ES-I3 (cell line): ENCODE results near the gene FRMD3.

Experiments
- H3K36me3 ChIP-seq: 2 replicates; pipeline ENCODE4 v1.6.1; 2013; ENCODE audit warnings: mild to moderate bottlenecking, low read length, control low read depth, moderate library complexity; ENCODE audit not compliant: insufficient read depth
- H3K4me1 ChIP-seq: 2 replicates; pipeline ENCODE4 v1.6.1; 2013; ENCODE audit warnings: mild to moderate bottlenecking, control low read depth, low read length; ENCODE audit not compliant: insufficient read depth
- H3K9ac ChIP-seq: 2 replicates; pipeline ENCODE4 v1.6.1; 2013; ENCODE audit warnings: low read depth, mild to moderate bottlenecking, low read length, moderate library complexity
- H3K9me3 ChIP-seq: 2 replicates; pipeline ENCODE4 v1.6.1; 2013; ENCODE audit warnings: mild to moderate bottlenecking, low read length, moderate library complexity; ENCODE audit not compliant: control insufficient read depth, insufficient read depth

Gene FRMD3

DNA sequence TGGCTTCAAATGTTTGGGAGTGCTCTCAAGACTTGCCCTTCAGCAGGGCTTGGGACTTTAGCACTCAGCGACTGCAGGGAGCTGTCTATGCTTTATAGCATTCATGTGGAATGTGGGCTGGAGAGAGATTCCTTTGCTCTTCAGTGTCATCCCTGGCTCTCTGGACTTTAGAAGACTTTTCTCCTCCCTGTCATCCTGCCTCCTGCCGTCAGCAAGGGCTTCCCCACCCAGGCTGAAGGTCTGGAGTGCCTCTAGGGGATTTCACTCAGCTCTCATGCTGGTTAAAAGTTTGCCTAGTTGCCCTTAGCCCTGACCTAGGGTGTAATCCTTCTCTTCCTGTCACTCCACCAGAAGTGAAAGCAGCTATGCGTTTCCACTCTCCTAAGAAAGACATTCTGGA is 210.9 kb downstream of the FRMD3 start:
- Histone ChIP-seq H3K36me3 (no peaks in the 10 kb centered on the region), H3K9ac (no peak overlapping the region), H3K4me1 (peaks cover 3% of the 10 kb centered on the region; the same call in 1 of the 2 replicates), H3K9me3 (peaks cover 4% of the 10 kb centered on the region; the same call in 1 of the 2 replicates)

DNA sequence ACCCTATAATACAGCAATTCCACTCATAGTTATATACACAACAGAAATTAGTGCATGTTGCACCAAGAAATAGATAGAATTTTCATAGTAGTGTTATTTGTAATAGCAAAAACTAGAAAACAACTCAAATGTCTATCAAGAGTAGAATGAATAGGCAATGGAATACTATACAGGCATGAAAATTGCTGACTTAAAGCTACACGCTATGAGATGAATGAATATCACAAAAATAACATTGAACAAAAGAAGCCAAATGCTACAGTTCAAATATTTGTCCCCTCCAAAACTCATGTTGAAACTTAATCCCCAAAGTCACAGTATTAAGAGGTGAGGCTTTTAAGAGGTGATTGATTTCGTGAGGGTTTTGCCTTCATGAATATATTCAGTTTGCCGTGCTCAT is 215.1 kb downstream of the FRMD3 start:
- H3K9ac ChIP-seq = no peak overlapping the region
- no peaks in the 10 kb centered on the region for H3K36me3 ChIP-seq
- H3K9me3 ChIP-seq = no peaks in the 10 kb centered on the region; the same call in 1 of the 2 replicates
- peaks cover 3% of the 10 kb centered on the region; the same call in 1 of the 2 replicates for H3K4me1 ChIP-seq

DNA sequence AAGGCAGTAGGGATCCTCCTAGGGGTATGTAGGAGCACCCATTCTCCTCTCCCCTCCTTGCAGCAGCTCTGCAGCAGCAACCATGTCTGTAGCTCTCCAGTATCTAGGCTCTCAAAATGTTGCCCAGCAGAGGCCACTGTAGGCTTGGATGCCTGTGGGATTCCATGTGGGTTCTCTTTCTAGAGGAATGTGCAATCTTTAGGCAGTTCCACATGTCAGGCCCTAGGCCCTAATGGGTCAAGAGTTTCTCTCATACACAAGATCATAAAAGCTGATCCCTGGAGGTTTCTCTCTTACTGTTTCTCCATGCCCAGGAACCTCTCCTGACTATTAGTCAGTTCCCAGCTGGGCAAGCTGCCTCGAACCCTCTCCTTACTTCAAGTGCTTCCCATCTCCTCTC is 215.8 kb downstream of the FRMD3 start:
- no peaks in the 10 kb centered on the region; the same call in 1 of the 2 replicates for H3K9me3 ChIP-seq
- H3K36me3 ChIP-seq = no peaks in the 10 kb centered on the region
- peaks cover 3% of the 10 kb centered on the region; the same call in 1 of the 2 replicates for H3K4me1 ChIP-seq
- no peak overlapping the region for H3K9ac ChIP-seq

DNA sequence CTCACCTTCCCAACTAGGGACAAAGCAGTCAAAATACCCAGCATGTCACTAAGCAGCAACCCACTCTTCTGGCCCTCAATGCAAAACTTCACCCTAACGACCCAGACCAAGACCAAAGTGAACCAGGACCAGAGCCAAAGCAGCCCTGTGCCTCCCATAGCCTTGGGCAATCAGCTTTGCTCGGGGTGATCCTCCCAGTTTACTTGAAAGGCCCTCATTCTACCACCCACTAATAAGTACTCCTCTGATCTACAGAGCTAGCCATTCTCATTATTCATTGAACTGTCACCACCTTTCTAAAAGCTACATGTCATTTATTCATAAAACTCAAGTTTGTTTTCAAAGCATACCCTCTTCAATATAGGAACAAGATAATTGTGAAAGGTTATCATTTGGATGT is 221.0 kb downstream of the FRMD3 start:
- H3K9me3 ChIP-seq = no peaks in the 10 kb centered on the region; the same call in 1 of the 2 replicates
- no peaks in the 10 kb centered on the region for H3K36me3 ChIP-seq
- no peak overlapping the region for H3K9ac ChIP-seq
- H3K4me1 ChIP-seq = no peaks in the 10 kb centered on the region

DNA sequence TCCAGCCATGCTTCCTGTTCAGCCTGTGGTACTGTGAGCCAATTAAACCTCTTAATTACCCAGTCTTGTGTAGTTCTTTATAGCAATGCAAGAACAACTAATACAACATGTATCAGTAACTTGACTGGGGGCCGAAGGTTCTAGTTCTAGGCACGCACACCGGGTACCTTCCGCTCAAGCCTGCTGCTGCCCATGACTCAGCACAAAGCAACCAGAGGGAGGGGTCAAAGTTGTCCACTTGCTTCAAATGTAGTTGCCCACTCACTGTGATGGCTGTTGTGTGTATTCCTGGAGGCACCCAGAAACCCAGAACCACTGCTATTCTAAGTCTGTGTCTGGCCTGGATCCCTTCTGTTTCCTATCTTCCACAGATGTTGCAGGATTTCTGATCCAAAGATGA is 222.6 kb downstream of the FRMD3 start:
- H3K4me1 ChIP-seq = no peaks in the 10 kb centered on the region
- H3K9me3 ChIP-seq = no peaks in the 10 kb centered on the region; the same call in 1 of the 2 replicates
- H3K36me3 ChIP-seq = no peaks in the 10 kb centered on the region
- no peak overlapping the region for H3K9ac ChIP-seq

DNA sequence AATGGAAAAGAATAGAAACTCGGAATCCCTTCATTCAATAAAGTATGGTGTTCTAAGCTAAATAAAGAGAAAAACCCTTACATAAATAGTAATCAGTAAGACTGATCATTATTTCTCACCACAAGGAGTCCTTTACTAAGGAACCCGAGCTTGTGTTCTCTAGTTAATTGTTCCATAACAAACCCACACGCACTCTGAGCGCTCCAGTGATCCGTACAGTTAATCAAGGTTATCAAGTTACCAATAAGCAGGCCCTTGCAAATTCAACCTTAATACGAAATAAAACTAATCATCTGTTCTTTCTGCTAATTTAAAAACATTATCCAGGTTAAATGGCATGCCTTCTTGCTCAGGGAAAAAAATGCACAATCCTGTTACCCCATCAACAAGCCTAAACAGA is 224.4 kb downstream of the FRMD3 start:
- Histone ChIP-seq H3K9me3 (no peaks in the 10 kb centered on the region; the same call in 1 of the 2 replicates), H3K36me3 (no peaks in the 10 kb centered on the region), H3K4me1 (no peaks in the 10 kb centered on the region)

DNA sequence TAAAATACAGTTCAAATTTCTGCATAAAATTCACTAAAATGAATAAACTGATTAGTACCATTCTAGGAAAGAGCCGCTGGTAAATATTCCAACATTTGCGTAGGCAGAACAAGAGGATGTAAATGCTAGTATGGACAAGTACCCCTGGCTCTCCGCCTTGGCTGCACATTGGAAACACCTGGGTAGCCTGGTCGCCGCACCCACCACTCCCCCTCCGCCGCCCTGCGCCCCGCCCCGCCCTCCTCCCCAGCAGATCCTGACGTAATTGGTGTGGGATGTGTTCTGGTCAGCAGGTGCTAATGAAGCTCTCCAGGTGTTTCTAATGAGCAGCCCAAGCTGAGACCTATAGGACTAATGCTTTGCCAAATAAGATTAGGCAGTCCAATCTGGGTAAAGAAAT is 225.7 kb downstream of the FRMD3 start:
- no peaks in the 10 kb centered on the region for H3K9me3 ChIP-seq
- H3K36me3 ChIP-seq = no peaks in the 10 kb centered on the region
- H3K4me1 ChIP-seq = no peaks in the 10 kb centered on the region
- H3K9ac ChIP-seq = no peak overlapping the region

More for the DNA sequence above, 224.4 kb downstream of the FRMD3 start:
- H3K9ac ChIP-seq = no peak overlapping the region

DNA sequence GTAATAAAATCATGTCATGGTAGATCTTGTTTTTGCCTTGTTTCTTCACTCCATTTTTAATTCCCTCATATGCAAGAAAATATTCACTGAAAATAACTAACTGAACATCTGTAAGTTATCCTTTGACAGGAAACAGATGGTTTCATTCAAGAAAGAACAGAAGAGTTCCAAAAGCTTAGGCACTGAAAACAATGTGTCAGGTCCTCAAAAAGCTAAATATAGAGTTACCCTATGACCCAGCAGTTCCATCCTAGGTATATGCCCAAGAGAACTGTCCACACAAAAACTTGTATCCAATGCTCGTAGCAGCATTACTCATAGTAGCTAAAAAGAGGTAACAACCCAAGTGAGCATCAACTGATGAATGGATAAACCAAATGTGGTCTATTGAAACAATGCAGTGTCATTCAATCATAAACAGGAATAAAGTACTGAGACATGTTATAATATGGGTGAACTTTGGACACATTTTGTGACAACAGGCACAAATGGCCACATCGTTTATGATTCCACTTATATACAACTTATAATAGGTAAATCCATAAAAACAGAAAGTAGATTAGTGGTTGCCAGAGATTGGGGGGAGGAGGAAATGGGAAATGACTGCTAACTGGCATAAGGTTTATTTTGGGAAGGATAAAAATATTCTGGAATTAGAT is 231.0 kb downstream of the FRMD3 start:
- no peaks in the 10 kb centered on the region for H3K4me1 ChIP-seq
- no peak overlapping the region for H3K9ac ChIP-seq
- no peaks in the 10 kb centered on the region for H3K9me3 ChIP-seq
- H3K36me3 ChIP-seq = no peaks in the 10 kb centered on the region

DNA sequence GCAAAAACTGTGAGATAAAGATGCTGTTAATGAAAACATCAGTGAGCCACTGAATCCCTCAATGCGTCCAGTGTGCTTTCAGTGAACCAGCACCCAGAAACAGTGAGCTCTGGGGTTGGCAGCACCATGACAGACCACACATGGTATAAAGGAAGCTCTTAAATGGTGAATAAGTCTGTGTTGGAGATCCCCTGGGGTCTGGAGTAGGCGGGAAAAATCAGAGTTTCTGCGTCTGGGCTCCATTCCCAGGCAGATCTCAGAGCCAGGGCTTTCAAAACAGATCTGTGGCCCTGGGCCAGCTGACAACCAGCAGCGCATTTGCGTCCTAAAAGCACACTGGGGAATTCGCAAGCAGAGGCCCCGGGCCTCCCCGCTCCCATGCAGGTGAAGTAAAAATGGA is 233.5 kb downstream of the FRMD3 start:
- Histone ChIP-seq H3K9ac (no peak overlapping the region), H3K36me3 (no peaks in the 10 kb centered on the region), H3K4me1 (no peaks in the 10 kb centered on the region), H3K9me3 (no peaks in the 10 kb centered on the region)

DNA sequence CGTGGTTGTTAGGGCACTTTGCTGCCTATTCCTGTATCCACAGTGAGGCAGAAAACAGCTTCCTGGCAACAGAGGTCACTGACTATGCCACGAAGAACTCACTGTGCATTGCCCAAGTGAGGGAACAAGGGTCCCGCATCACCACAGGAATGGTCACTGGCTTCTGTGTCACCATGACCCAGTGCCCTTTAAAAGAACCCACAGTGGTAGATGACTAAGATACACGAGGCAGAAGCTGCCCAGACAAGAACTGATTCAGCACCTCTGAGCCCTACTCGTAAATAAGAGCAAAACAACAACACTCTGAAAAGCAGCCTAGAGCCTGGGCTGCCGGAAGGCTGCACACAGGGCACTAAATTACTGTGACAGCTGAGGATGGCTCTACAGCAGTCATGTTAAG is 238.6 kb downstream of the FRMD3 start:
- Histone ChIP-seq H3K36me3 (no peaks in the 10 kb centered on the region), H3K4me1 (no peaks in the 10 kb centered on the region), H3K9ac (no peak overlapping the region), H3K9me3 (no peaks in the 10 kb centered on the region)

DNA sequence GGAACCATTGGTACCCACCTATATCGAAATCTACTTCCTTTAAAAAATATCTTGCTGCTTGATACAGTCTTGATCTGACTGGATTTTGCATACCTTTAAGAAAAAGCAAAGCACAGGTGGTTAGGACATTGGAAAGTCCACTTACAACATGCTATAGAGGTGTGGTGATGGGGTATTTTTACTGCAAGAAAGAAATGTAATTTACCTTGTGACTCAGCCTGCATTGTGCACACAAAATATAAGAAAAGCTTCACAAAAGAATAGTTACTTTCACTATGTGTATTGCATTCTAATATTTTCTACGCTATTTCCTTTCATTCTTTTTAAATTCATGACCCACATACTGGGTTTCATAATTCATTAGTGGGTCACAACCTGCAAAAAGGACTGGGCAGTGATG is 239.1 kb downstream of the FRMD3 start:
- no peaks in the 10 kb centered on the region for H3K36me3 ChIP-seq

DNA sequence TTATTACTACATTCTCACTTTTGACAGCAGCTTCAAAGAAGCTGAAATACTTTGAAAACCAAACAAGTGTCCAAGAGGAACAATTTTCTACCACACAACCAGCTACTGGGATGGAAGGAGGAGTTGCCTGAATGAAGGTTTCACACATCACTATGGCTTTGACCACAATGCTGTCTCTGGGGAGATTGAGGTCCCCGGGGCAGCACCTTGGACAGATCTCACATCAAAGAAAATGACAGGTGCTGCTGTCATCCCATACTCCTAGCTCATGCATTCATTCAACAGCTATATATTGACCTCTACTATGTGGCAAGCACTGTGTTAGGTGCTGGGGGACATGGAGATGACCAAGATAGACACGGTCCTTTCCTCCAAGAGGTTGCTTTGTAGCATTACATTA is 242.1 kb downstream of the FRMD3 start:
- Histone ChIP-seq H3K9me3 (no peaks in the 10 kb centered on the region), H3K9ac (no peak overlapping the region)

More for the DNA sequence above, 239.1 kb downstream of the FRMD3 start:
- H3K9me3 ChIP-seq = no peaks in the 10 kb centered on the region
- H3K9ac ChIP-seq = no peak overlapping the region
- H3K4me1 ChIP-seq = no peaks in the 10 kb centered on the region

DNA sequence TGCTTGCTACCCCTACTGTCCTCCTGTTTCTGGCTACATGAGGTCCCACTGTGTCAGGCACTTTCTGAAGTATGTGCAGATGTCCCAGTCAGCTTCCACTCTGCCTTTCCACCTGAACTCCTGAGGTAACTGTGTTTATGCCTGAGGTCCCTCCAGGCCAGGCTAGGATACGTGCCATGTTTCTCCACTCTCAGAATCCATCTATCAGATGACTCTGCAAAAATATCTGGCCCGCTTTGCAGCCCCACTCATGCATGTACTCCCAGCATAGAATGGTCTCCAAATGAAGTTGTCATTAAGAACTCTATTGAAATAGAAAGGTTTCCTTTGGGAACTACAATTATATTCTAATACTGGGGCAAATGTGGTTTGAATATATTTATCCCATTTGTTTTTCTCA is 243.4 kb downstream of the FRMD3 start:
- H3K9me3 ChIP-seq = no peaks in the 10 kb centered on the region
- no peak overlapping the region for H3K9ac ChIP-seq
- no peaks in the 10 kb centered on the region for H3K4me1 ChIP-seq
- H3K36me3 ChIP-seq = no peaks in the 10 kb centered on the region

More for the DNA sequence above, 242.1 kb downstream of the FRMD3 start:
- Histone ChIP-seq H3K4me1 (no peaks in the 10 kb centered on the region), H3K36me3 (no peaks in the 10 kb centered on the region)

DNA sequence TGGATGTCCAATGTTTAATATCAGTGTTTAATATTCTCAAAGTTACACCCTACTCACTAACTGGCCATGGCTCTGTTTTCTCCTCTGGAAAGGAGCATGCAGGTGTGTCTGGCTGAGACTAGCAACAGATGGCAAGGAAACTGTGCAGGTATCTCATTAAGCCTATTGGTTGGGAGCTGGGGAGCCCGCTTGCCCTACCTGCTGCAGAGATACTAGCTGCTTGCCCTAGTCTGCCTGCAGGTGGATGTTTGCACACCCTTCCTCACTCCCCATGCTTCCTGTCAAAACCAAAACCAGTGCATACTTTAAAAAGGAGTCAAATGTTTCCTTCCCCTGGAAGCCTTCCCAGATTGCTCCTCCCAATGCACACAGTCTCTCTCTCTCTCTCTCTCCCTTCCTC is 247.0 kb downstream of the FRMD3 start:
- Histone ChIP-seq H3K36me3 (no peaks in the 10 kb centered on the region), H3K4me1 (no peaks in the 10 kb centered on the region), H3K9ac (no peak overlapping the region), H3K9me3 (no peaks in the 10 kb centered on the region)

DNA sequence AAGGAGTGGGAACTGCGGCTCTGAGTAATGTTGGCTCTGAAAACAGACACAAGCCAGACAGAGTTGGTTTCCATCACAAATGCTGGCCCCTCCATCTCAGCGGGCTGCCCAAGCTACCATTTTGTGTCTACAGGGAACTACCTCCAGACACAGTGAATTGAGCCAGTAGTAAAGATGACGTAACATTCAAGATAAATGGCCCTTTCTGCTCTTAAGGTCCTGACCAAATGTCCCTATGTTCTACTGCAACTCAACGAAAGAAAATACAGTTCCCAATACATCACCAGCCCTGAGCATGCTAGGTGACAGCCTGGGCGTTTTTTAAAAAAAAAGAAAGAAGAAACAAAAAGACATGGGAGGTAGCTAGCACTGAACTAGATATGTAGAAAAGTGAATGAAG is 247.5 kb downstream of the FRMD3 start:
- no peaks in the 10 kb centered on the region for H3K36me3 ChIP-seq
- no peaks in the 10 kb centered on the region for H3K9me3 ChIP-seq
- no peaks in the 10 kb centered on the region for H3K4me1 ChIP-seq
- H3K9ac ChIP-seq = no peak overlapping the region
